Kidney (tissue), 14 donors: ENCODE data around the gene RNF4. TPM values are rescaled to one million over a fixed set of nuclear protein-coding genes. Genes with fewer than 3 reads are reported as not detected.

Experiments used
- DNase-seq, 5 donors: peaks; one replicate each; pipeline ENCODE4 v3.0.0-alpha.2; 2013 to 2020
- FAIRE-seq: peaks from 2 replicates; lab custom pipeline; 2012; peaks lifted over from hg19 to GRCh38; lab: Jason Lieb, UNC
- H3K27ac ChIP-seq, 2 donors: one replicate each; pipeline ENCODE4 v1.7.0; 2013; ENCODE audit warnings: low read depth in 2 of 2, low read length in 2 of 2, inconsistent platforms in 1 of 2
- H3K27me3 ChIP-seq: one replicate; pipeline ENCODE4 v1.7.1; 2013; ENCODE audit warnings: low read length, inconsistent platforms; ENCODE audit not compliant: control insufficient read depth, insufficient read depth
- H3K36me3 ChIP-seq, 3 donors: one replicate each; pipeline versions ENCODE4 v1.7.0 to v1.7.1; 2013; ENCODE audit warnings: low read length in 3 of 3, control low read depth in 1 of 3, inconsistent platforms in 1 of 3; ENCODE audit not compliant: insufficient read depth in 3 of 3, control insufficient read depth in 2 of 3
- H3K4me1 ChIP-seq, 3 donors: one replicate each; pipeline versions ENCODE4 v1.7.0 to v1.7.1; 2013; ENCODE audit warnings: low read length in 3 of 3, inconsistent platforms in 1 of 3, low read depth in 1 of 3; ENCODE audit not compliant: control insufficient read depth in 2 of 3, insufficient read depth in 2 of 3
- H3K4me3 ChIP-seq, 3 donors: one replicate each; pipeline versions ENCODE4 v1.7.0 to v1.8.1; 2013; ENCODE audit warnings: low read length in 3 of 3, control low read depth in 1 of 3, inconsistent platforms in 1 of 3
- H3K9ac ChIP-seq, 3 donors: one replicate each; pipeline versions ENCODE4 v1.7.0 to v1.7.1; 2013; ENCODE audit warnings: low read length in 3 of 3, control low read depth in 1 of 3, inconsistent platforms in 1 of 3
- H3K9me3 ChIP-seq, 3 donors: one replicate each; pipeline versions ENCODE4 v1.7.0 to v1.7.1; 2013; ENCODE audit warnings: low read length in 3 of 3, control low read depth in 1 of 3, inconsistent platforms in 1 of 3; ENCODE audit not compliant: control insufficient read depth in 2 of 3, insufficient read depth in 1 of 3
- CTCF ChIP-seq: IDR thresholded peaks from 3 replicates; pipeline ENCODE4 v1.5.1; 2012; ENCODE audit warnings: mild to moderate bottlenecking, moderate library complexity, borderline replicate concordance; ENCODE audit not compliant: insufficient read depth; ENCODE audit errors: extremely low read depth
- intact Hi-C: fragments of 100-400 bp; cut with DNase I; formaldehyde crosslinking; loops from one replicate; pipeline ENCODE4 v1.11.1; 2022
- polyA plus RNA-seq: library from polyadenylated mRNA; stranded (reverse); fragments of 350-450 nt; fragmentation: Illumina TruSeq; extraction: RNeasy Lipid Tissue Mini Kit (QIAGEN cat#74804); gene quantifications from one replicate; pipeline ENCODE4 v1.2.3, GENCODE V29; 2014; ENCODE audit warnings: low read depth, low replicate concordance; ENCODE audit not compliant: insufficient read depth
- total RNA-seq: library from RNA; stranded (reverse); fragmentation: NEBNext Ultra II Directional; extraction: Animal tissue kit (Norgen Biotek cat#: 25700); gene quantifications from one replicate; pipeline ENCODE4 v1.2.1, GENCODE V29; 2021
- donor health status: control.
- donor health status: control.
- donor health status: control.
- donor health status: control.
- donor health status: control.
- donor health status: DM: yes; HTN: yes; CAD: no.
- donor health status: Normal renal cell carcinoma (clear cell type).

Gene RNF4
- total and polyA plus RNA-seq, 2 donors from 2014 or later: 24.2 to 61.5 TPM

DNA sequence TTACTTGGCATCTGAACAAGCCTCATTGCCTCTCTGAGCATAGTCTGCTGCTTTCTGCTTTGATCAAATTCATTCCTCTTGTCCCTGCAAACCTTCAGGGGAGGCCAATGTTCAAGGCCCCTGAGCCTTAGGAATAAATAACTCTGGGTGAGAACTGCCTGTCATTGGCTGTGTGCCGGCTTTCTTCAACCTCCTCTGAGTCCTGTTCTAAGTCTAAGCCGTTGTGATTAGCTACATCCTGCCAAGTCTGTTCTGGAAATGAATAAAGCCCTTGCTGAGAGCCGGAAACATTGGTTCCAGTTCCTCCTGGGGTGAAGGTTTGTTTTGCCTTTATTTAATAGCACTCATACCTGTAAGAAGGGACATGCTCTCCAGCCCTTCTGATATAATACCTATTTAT lies 13.8 kb downstream of the RNF4 start:
- Histone ChIP-seq H3K4me3 (no peak overlapping the region), H3K27me3 (no peaks in the 10 kb centered on the region), H3K36me3 (no peaks in the 10 kb centered on the region), H3K4me1 (peaks cover 0 to 64% (median 43%) of the 10 kb centered on the region in 3 donors), H3K9me3 (no peaks in the 10 kb centered on the region), H3K9ac (peak overlapping the region in 1 of 3 donors; percentile 10), H3K27ac (peak overlapping the region; percentile 65 to 79)
- TF ChIP-seq CTCF: no peak
- intact Hi-C loops: no loop called here
- DNase-seq (peak in 3 of 5 donors; percentile 29 to 65 (median 59)), FAIRE-seq (no peak)

GRCh38 chr4:2483237-2483636 lies 14.3 kb downstream of the RNF4 start:
- FAIRE-seq: no peak
- peak overlapping the region in 1 of 3 donors; percentile 4 for H3K4me3 ChIP-seq
- H3K27ac ChIP-seq: peak overlapping the region; percentile 65 to 79
- H3K9ac ChIP-seq: no peak overlapping the region
- intact Hi-C loops: no loop called here
- H3K27me3 ChIP-seq: no peaks in the 10 kb centered on the region
- H3K9me3 ChIP-seq: no peaks in the 10 kb centered on the region
- H3K36me3 ChIP-seq: no peaks in the 10 kb centered on the region
- DNase-seq: peak in 1 of 5 donors; percentile 3
- TF ChIP-seq CTCF: no peak
- H3K4me1 ChIP-seq: peaks cover 0 to 64% (median 41%) of the 10 kb centered on the region in 3 donors

- intact Hi-C loops: no loop called here
- Histone ChIP-seq H3K27me3 (no peaks in the 10 kb centered on the region), H3K9me3 (no peaks in the 10 kb centered on the region), H3K4me3 (no peak overlapping the region), H3K27ac (peak overlapping the region in 1 of 2 donors; percentile 44), H3K4me1 (peaks cover 0 to 56% (median 41%) of the 10 kb centered on the region in 3 donors), H3K9ac (peak overlapping the region in 1 of 3 donors; percentile 8), H3K36me3 (no peaks in the 10 kb centered on the region)
- no peak for DNase-seq
- no peak for FAIRE-seq
- TF ChIP-seq CTCF: no peak
Observed at GRCh38 chr4:2484185-2484584, 15.3 kb downstream of the RNF4 start.

GRCh38 chr4:2484993-2485392 lies 16.1 kb downstream of the RNF4 start:
- no peak for FAIRE-seq
- Histone ChIP-seq H3K4me1 (peaks cover 0 to 56% (median 35%) of the 10 kb centered on the region in 3 donors), H3K9ac (peak overlapping the region in 1 of 3 donors; percentile 8), H3K27ac (peak overlapping the region; percentile 29 to 39), H3K9me3 (no peaks in the 10 kb centered on the region), H3K27me3 (no peaks in the 10 kb centered on the region), H3K4me3 (no peak overlapping the region), H3K36me3 (no peaks in the 10 kb centered on the region)
- intact Hi-C loops: no loop called here
- TF ChIP-seq CTCF: no peak
- peak in 2 of 5 donors; percentile 64 to 89 for DNase-seq
